WTC11 (cell line): ENCODE results near the gene CCDC201. TPM values are rescaled to one million over a fixed set of nuclear protein-coding genes. Genes with fewer than 3 reads are reported as not detected.

Experiments used
- ATAC-seq: fragments of 200-7000 bp; cut with Tn5 transposase; 2 replicates; pipeline ENCODE4 v1.10.0; 2021; ENCODE audit warnings: mild to moderate bottlenecking, moderate library complexity
- CTCF ChIA-PET: fragments of 300-600 bp; sonication (Branson Sonifier 250); formaldehyde crosslinking; loops from one replicate; lab custom pipeline; 2021; ENCODE audit warnings: antibody characterized with exemption; lab: Charles Lee
- POLR2A ChIA-PET: fragments of 350-600 bp; sonication (Branson Sonifier 250); formaldehyde crosslinking; loops from one replicate; lab custom pipeline; 2021; ENCODE audit warnings: antibody characterized with exemption; lab: Charles Lee
- DNase-seq: peaks from one replicate; pipeline ENCODE4 v3.0.0; 2021; ENCODE audit warnings: low spot score
- H3K27ac Mint-ChIP-seq: 2 replicates; pipeline ENCODE4 v1.8.0; 2021; ENCODE audit warnings: mixed read lengths
- H3K27me3 Mint-ChIP-seq: 2 replicates; pipeline ENCODE4 v1.8.0; 2021; ENCODE audit warnings: low read depth, mild to moderate bottlenecking, moderate library complexity, mixed read lengths
- H3K36me3 Mint-ChIP-seq: 2 replicates; pipeline ENCODE4 v1.8.0; 2021; ENCODE audit warnings: mixed read lengths
- H3K4me1 Mint-ChIP-seq: 2 replicates; pipeline ENCODE4 v1.8.0; 2022; ENCODE audit warnings: mixed read lengths
- H3K4me3 Mint-ChIP-seq: 2 replicates; pipeline ENCODE4 v1.8.0; 2021; ENCODE audit warnings: mild to moderate bottlenecking, moderate library complexity, mixed read lengths
- H3K9me3 Mint-ChIP-seq: 2 replicates; pipeline ENCODE4 v1.8.0; 2021; ENCODE audit warnings: mixed read lengths
- ATF2 ChIP-seq: sonication (generic); formaldehyde crosslinking; IDR thresholded peaks from 2 replicates; pipeline ENCODE4 v1.8.1; 2022; ENCODE audit warnings: low read depth, missing genetic modification reagents, borderline replicate concordance
- ATF3 ChIP-seq: sonication (generic); formaldehyde crosslinking; conservative IDR thresholded peaks from 2 replicates; pipeline ENCODE4 v1.8.1; 2022; ENCODE audit warnings: mild to moderate bottlenecking, missing genetic modification reagents
- CREM ChIP-seq: sonication (generic); formaldehyde crosslinking; IDR thresholded peaks from 2 replicates; pipeline ENCODE4 v1.8.1; 2022; ENCODE audit warnings: mild to moderate bottlenecking, missing genetic modification reagents, moderate library complexity
- E2F1 ChIP-seq: sonication (generic); formaldehyde crosslinking; IDR thresholded peaks from 2 replicates; pipeline ENCODE4 v1.8.0; 2022; ENCODE audit warnings: mild to moderate bottlenecking, missing genetic modification reagents
- E2F4 ChIP-seq: sonication (generic); formaldehyde crosslinking; IDR thresholded peaks from 2 replicates; pipeline ENCODE4 v1.8.1; 2022; ENCODE audit warnings: low read depth, mild to moderate bottlenecking, moderate library complexity, missing genetic modification reagents, borderline replicate concordance
- ELF4 ChIP-seq: sonication (generic); formaldehyde crosslinking; IDR thresholded peaks from 2 replicates; pipeline ENCODE4 v1.8.1; 2022; ENCODE audit warnings: low read depth, mild to moderate bottlenecking, moderate library complexity, missing genetic modification reagents
- HMGA2 ChIP-seq: fragments of 250-450 bp; sonication (Bioruptor Pico); IDR thresholded peaks from 2 replicates; pipeline ENCODE4 v1.4.0; 2021; ENCODE audit warnings: mild to moderate bottlenecking, moderate library complexity
- IRF1 ChIP-seq: sonication (generic); formaldehyde crosslinking; IDR thresholded peaks from 2 replicates; pipeline ENCODE4 v1.8.0; 2023; ENCODE audit warnings: missing genetic modification reagents
- NFE2L1 ChIP-seq: sonication (generic); formaldehyde crosslinking; IDR thresholded peaks from 2 replicates; pipeline ENCODE4 v1.8.1; 2023; ENCODE audit warnings: missing genetic modification reagents
- NFYB ChIP-seq: sonication (generic); formaldehyde crosslinking; conservative IDR thresholded peaks from 2 replicates; pipeline ENCODE4 v1.8.0; 2022; ENCODE audit warnings: low read depth, missing genetic modification reagents
- NR1H2 ChIP-seq: sonication (generic); formaldehyde crosslinking; IDR thresholded peaks from 2 replicates; pipeline ENCODE4 v1.9.0; 2021; ENCODE audit warnings: mild to moderate bottlenecking, moderate library complexity, missing genetic modification reagents
- RELA ChIP-seq: sonication (generic); formaldehyde crosslinking; IDR thresholded peaks from 2 replicates; pipeline ENCODE4 v1.8.1; 2022; ENCODE audit warnings: missing genetic modification reagents, mild to moderate bottlenecking, borderline replicate concordance
- RORB ChIP-seq: fragments of 250-450 bp; sonication (Bioruptor Pico); IDR thresholded peaks from 2 replicates; pipeline ENCODE4 v1.9.0; 2021; ENCODE audit warnings: mild to moderate bottlenecking
- TP53 ChIP-seq: sonication (generic); formaldehyde crosslinking; IDR thresholded peaks from 2 replicates; pipeline ENCODE4 v1.8.1; 2023; ENCODE audit warnings: mild to moderate bottlenecking, missing genetic modification reagents
- ZMAT4 ChIP-seq: fragments of 250-450 bp; sonication (Bioruptor Pico); IDR thresholded peaks from 2 replicates; pipeline ENCODE4 v1.9.0; 2021; ENCODE audit warnings: mild to moderate bottlenecking
- ZNF232 ChIP-seq: sonication (generic); formaldehyde crosslinking; IDR thresholded peaks from 2 replicates; pipeline ENCODE4 v1.8.0; 2022; ENCODE audit warnings: mild to moderate bottlenecking, missing genetic modification reagents
- ZNF281 ChIP-seq: sonication (generic); formaldehyde crosslinking; IDR thresholded peaks from 2 replicates; pipeline ENCODE4 v1.8.0; 2023; ENCODE audit warnings: mild to moderate bottlenecking, missing genetic modification reagents
- ZNF396 ChIP-seq: fragments of 250-450 bp; sonication (Bioruptor Pico); IDR thresholded peaks from 2 replicates; pipeline ENCODE4 v1.8.0; 2021; ENCODE audit warnings: mild to moderate bottlenecking, moderate library complexity, borderline replicate concordance
- ZNF423 ChIP-seq: fragments of 250-450 bp; sonication (Bioruptor Pico); IDR thresholded peaks from 2 replicates; pipeline ENCODE4 v2.1.2; 2022; ENCODE audit warnings: mild to moderate bottlenecking, moderate library complexity
- ZNF425 ChIP-seq: fragments of 250-450 bp; sonication (Bioruptor Pico); conservative IDR thresholded peaks from 2 replicates; pipeline ENCODE4 v1.9.0; 2021; ENCODE audit warnings: mild to moderate bottlenecking
- total RNA-seq: library from RNA; stranded (reverse); gene quantifications from 3 replicates; pipeline ENCODE4 v1.2.3, GENCODE V29; 2021

Gene CCDC201
- total RNA-seq, 1 experiment from 2014 or later, result not detected

GRCh38 chr7:45917064-45917463 lies 44.2 kb upstream of the CCDC201 start:
- DNase-seq, result no peak
- ATAC-seq, result no peak
- Mint-ChIP-seq H3K36me3 (no peaks in the 10 kb centered on the region), H3K4me1 (peaks cover 20% of the 10 kb centered on the region), H3K9me3 (no peaks in the 10 kb centered on the region), H3K27me3 (peaks cover 41% of the 10 kb centered on the region), H3K27ac (no peak overlapping the region), H3K4me3 (no peak overlapping the region)
- no peak for TF ChIP-seq CREM
- no peak for TF ChIP-seq E2F1 (CRISPR knock-in tag)
- TF ChIP-seq ZNF281 (CRISPR knock-in tag), result no peak
- no peak for TF ChIP-seq RORB
- no peak for TF ChIP-seq ZMAT4 (CRISPR knock-in tag)
- no peak for TF ChIP-seq ZNF232 (CRISPR knock-in tag)
- TF ChIP-seq E2F4 (CRISPR knock-in tag), result no peak
- no peak for TF ChIP-seq ELF4 (CRISPR knock-in tag)
- TF ChIP-seq IRF1 (CRISPR knock-in tag), result no peak
- no peak for TF ChIP-seq ATF3 (CRISPR knock-in tag)
- no peak for TF ChIP-seq TP53 (CRISPR knock-in tag)
- TF ChIP-seq ZNF423 (CRISPR knock-in tag), result no peak
- no peak for TF ChIP-seq ZNF396 (CRISPR knock-in tag)
- TF ChIP-seq NR1H2 (CRISPR knock-in tag), result no peak
- TF ChIP-seq NFYB (CRISPR knock-in tag), result no peak
- no peak for TF ChIP-seq RELA (CRISPR knock-in tag)
- TF ChIP-seq ZNF425 (CRISPR knock-in tag), result no peak
- TF ChIP-seq HMGA2 (CRISPR knock-in tag), result no peak
- no peak for TF ChIP-seq NFE2L1 (CRISPR knock-in tag)
- no peak for TF ChIP-seq ATF2
- ChIA-PET POLR2A (interaction anchor here (0.7 kb wide), 1 partner anchor 606 kb away, joined by 3 read pairs; no protein-coding TSS in a partner anchor), CTCF (interaction anchor here (0.7 to 2.4 kb wide), 14 partner anchors 8 to 1262 kb away, joined by 3 to 13 read pairs (median 7); partner anchors contain the start of gene IGFBP1)
